Measurements from ENCODE around the gene HNRNPA0. TPM values are rescaled to one million over a fixed set of nuclear protein-coding genes. Genes with fewer than 3 reads are reported as not detected.

The HNRNPA0 gene
- polyA plus RNA-seq, 3 donors = 62.4 to 80.8 (median 76.8) TPM

GRCh38 chr5:137760294-137760693 is 6.1 kb upstream of the HNRNPA0 start:
- no peak for DNase-seq

GRCh38 chr5:137758715-137759306 is 4.6 kb upstream of the HNRNPA0 start:
- DNase-seq = no peak

GRCh38 chr5:137758121-137758520 is 4.0 kb upstream of the HNRNPA0 start:
- DNase-seq = no peak

GRCh38 chr5:137757634-137758033 is 3.5 kb upstream of the HNRNPA0 start:
- DNase-seq = no peak

GRCh38 chr5:137754961-137755762 is 999 bp upstream of the HNRNPA0 start:
- no peak for DNase-seq

- DNase-seq = no peak
These were observed 424 bp downstream of the HNRNPA0 start for GRCh38 chr5:137753691-137754187.

- DNase-seq = no peak
These were observed 1.1 kb downstream of the HNRNPA0 start for GRCh38 chr5:137752905-137753690.

GRCh38 chr5:137751869-137752491 is 2.2 kb downstream of the HNRNPA0 start:
- peak; percentile 69 for DNase-seq

GRCh38 chr5:137750436-137750835 is 3.7 kb downstream of the HNRNPA0 start:
- DNase-seq = no peak

- no peak for DNase-seq
These were observed 6.3 kb downstream of the HNRNPA0 start for GRCh38 chr5:137747848-137748247.

- peak; percentile 70 for DNase-seq
These were observed 11.0 kb downstream of the HNRNPA0 start for GRCh38 chr5:137743031-137743640.

GRCh38 chr5:137741718-137742117 is 12.4 kb downstream of the HNRNPA0 start:
- no peak for DNase-seq

- DNase-seq = no peak
These were observed 14.4 kb downstream of the HNRNPA0 start for GRCh38 chr5:137739737-137740136.

- DNase-seq = no peak
These were observed 15.2 kb downstream of the HNRNPA0 start for GRCh38 chr5:137738947-137739346.

- no peak for DNase-seq
These were observed 16.6 kb downstream of the HNRNPA0 start for GRCh38 chr5:137737349-137738131.

- DNase-seq = no peak
These were observed 17.7 kb downstream of the HNRNPA0 start for GRCh38 chr5:137736496-137736895.

GRCh38 chr5:137735555-137736284 is 18.4 kb downstream of the HNRNPA0 start, which contains the start of gene KLHL3:
KLHL3 (minus strand) TSS chr5:137736089; CDS start chr5:137735646, 443 bp downstream.
- DNase-seq = peak; percentile 65

- DNase-seq = no peak
These were observed 19.1 kb downstream of the HNRNPA0 start for GRCh38 chr5:137734962-137735554.

- no peak for DNase-seq
These were observed 19.8 kb downstream of the HNRNPA0 start for GRCh38 chr5:137734331-137734730.
